ENCODE results near the gene KRT2.

Gene KRT2

GRCh38 chr12:52622349-52622748 is 29.7 kb downstream of the KRT2 start:
- CTCF ChIA-PET = no interaction called here
- DNase-seq (ENCODE audit: extremely low spot score) = no peak
- TF ChIP-seq CTCF (IDR thresholded peaks at IDR 0.05; ENCODE audit: control extremely low read depth, extremely low read depth, low read depth, missing control alignments) = no peak
- POLR2A ChIA-PET = no interaction called here

- ChIA-PET CTCF (interaction anchor here (1.2 kb wide), 1 partner anchor 13 kb away, joined by 3 read pairs; no protein-coding TSS in a partner anchor), POLR2A (no interaction called here)
- TF ChIP-seq CTCF (IDR thresholded peaks at IDR 0.05; ENCODE audit: control extremely low read depth, extremely low read depth, low read depth, missing control alignments) = no peak
- DNase-seq (ENCODE audit: extremely low spot score) = no peak
Observed at GRCh38 chr12:52618866-52619265, 33.1 kb downstream of the KRT2 start.

- no peak for TF ChIP-seq CTCF (IDR thresholded peaks at IDR 0.05; ENCODE audit: control extremely low read depth, extremely low read depth, low read depth, missing control alignments)
- ChIA-PET CTCF (interaction anchor here (1.2 kb wide), 1 partner anchor 14 kb away, joined by 3 read pairs; no protein-coding TSS in a partner anchor), POLR2A (no interaction called here)
- no peak for DNase-seq (ENCODE audit: extremely low spot score)
Observed at GRCh38 chr12:52618216-52618615, 33.8 kb downstream of the KRT2 start, which contains the start of gene KRT73. KRT73 (minus strand) TSS chr12:52618559; CDS start chr12:52618524, 35 bp downstream.

- TF ChIP-seq CTCF (IDR thresholded peaks at IDR 0.05; ENCODE audit: control extremely low read depth, extremely low read depth, low read depth, missing control alignments) = no peak
- ChIA-PET POLR2A (no interaction called here), CTCF (no interaction called here)
- DNase-seq (ENCODE audit: extremely low spot score) = no peak
Observed at GRCh38 chr12:52617403-52617785, 34.6 kb downstream of the KRT2 start.

- CTCF ChIA-PET = no interaction called here
Observed at GRCh38 chr12:52616680-52617402, 35.2 kb downstream of the KRT2 start.

GRCh38 chr12:52615912-52616311 is 36.1 kb downstream of the KRT2 start:
- POLR2A ChIA-PET = no interaction called here
- DNase-seq (ENCODE audit: extremely low spot score) = no peak
- TF ChIP-seq CTCF (IDR thresholded peaks at IDR 0.05; ENCODE audit: control extremely low read depth, extremely low read depth, low read depth, missing control alignments) = no peak
- CTCF ChIA-PET = no interaction called here

More at GRCh38 chr12:52616680-52617402, 35.2 kb downstream of the KRT2 start:
- no peak for TF ChIP-seq CTCF (IDR thresholded peaks at IDR 0.05; ENCODE audit: control extremely low read depth, extremely low read depth, low read depth, missing control alignments)
- POLR2A ChIA-PET = no interaction called here
- no peak for DNase-seq (ENCODE audit: extremely low spot score)

Data from GM10248 (cell line).